HCT116 (cell line): ENCODE results near the gene MTUS2. TPM values are rescaled to one million over a fixed set of nuclear protein-coding genes. Genes with fewer than 3 reads are reported as not detected.

Source experiments
- ATAC-seq: fragments of 200-7000 bp; cut with Tn5 transposase; 2 replicates; pipeline ENCODE4 v1.9.1; 2020; ENCODE audit warnings: mild to moderate bottlenecking, moderate library complexity
- BruUV-seq: library from RNA; stranded (reverse); fragments of 400-500 nt; replicated peaks from 2 replicates; lab custom pipeline; 2021; lab: Mats Ljungman, UMichigan
- CTCF ChIA-PET: fragments of 300-600 bp; sonication (Branson Sonifier 250); formaldehyde crosslinking; loops from one replicate; lab custom pipeline; 2021; ENCODE audit warnings: antibody characterized with exemption; lab: Charles Lee
- POLR2A ChIA-PET: fragments of 300-600, 350-600 bp; sonication (Branson Sonifier 250); formaldehyde crosslinking; loops from one replicate; lab custom pipeline; 2021; ENCODE audit warnings: antibody characterized with exemption; lab: Charles Lee
- RAD21 ChIA-PET, 2 experiments: fragments of 300-600 bp; sonication (Branson Sonifier 250); formaldehyde crosslinking; loops; one replicate each; lab custom pipeline; 2023; ENCODE audit warnings: low total read pairs in 2 of 2; ENCODE audit not compliant: uncharacterized antibody in 2 of 2, unreplicated experiment in 2 of 2, low non-redundant PET in 1 of 2; lab: Charles Lee
- DNase-seq: peaks from one replicate; pipeline ENCODE4 v3.0.0-alpha.2; 2010; ENCODE audit warnings: low read depth, low spot score
- H2AFZ ChIP-seq: fragments of 200-600 bp; shearing (Covaris generic), sonication (generic); 2 replicates; pipeline ENCODE4 v1.6.1; 2017; ENCODE audit warnings: low read depth, mixed run types, mixed read lengths, antibody characterized with exemption, low read length; ENCODE audit not compliant: poor library complexity, severe bottlenecking
- H3K27ac ChIP-seq: 2 replicates; pipeline ENCODE4 v1.5.1; 2012; ENCODE audit warnings: low read depth, low read length
- H3K27me3 ChIP-seq: fragments of 200-600 bp; sonication (generic); 2 replicates; pipeline ENCODE4 v1.6.1; 2016; ENCODE audit warnings: mixed run types, low read length, mixed read lengths; ENCODE audit not compliant: insufficient read depth
- H3K36me3 ChIP-seq, 2 experiments: fragments of 200-500 bp in 1 of 2; fragments of 200-600 bp in 1 of 2; sonication (Bioruptor generic) in 1 of 2; sonication (generic) in 1 of 2; 2 replicates each; pipeline versions ENCODE4 v1.5.1 to v1.6.1; 2014 to 2016; ENCODE audit warnings: low read length in 2 of 2, inconsistent platforms in 1 of 2, mixed read lengths in 1 of 2, mixed run types in 1 of 2; ENCODE audit not compliant: insufficient read depth in 2 of 2, control insufficient read depth in 1 of 2
- H3K4me1 ChIP-seq, 2 experiments: fragments of 200-600 bp in 1 of 2; sonication (generic) in 1 of 2; 2 replicates each; pipeline versions ENCODE4 v1.5.1 to v1.6.1; 2012 to 2017; ENCODE audit warnings: low read length in 2 of 2, inconsistent platforms in 1 of 2, mild to moderate bottlenecking in 1 of 2, mixed read lengths in 1 of 2, mixed run types in 1 of 2, moderate library complexity in 1 of 2; ENCODE audit not compliant: insufficient read depth in 2 of 2, control insufficient read depth in 1 of 2
- H3K4me2 ChIP-seq: fragments of 200-600 bp; sonication (generic); 2 replicates; pipeline ENCODE4 v1.6.1; 2017; ENCODE audit warnings: mixed run types, low read length, mixed read lengths
- H3K4me3 ChIP-seq, 2 experiments: fragments of 200-600 bp in 1 of 2; sonication (generic) in 1 of 2; replicated peaks in 1 of 2; 2 replicates each; pipeline ENCODE4 v1.5.1; 2011 to 2016; ENCODE audit warnings: low read length in 2 of 2, control low read depth in 1 of 2, low read depth in 1 of 2, mild to moderate bottlenecking in 1 of 2, mixed read lengths in 1 of 2, mixed run types in 1 of 2
- H3K79me2 ChIP-seq: fragments of 200-600 bp; sonication (generic); 2 replicates; pipeline ENCODE4 v1.6.1; 2017; ENCODE audit warnings: mild to moderate bottlenecking, mixed run types, low read length, moderate library complexity, mixed read lengths; ENCODE audit not compliant: insufficient read depth
- H3K9ac ChIP-seq: fragments of 200-600 bp; sonication (generic); 2 replicates; pipeline ENCODE4 v1.6.1; 2016; ENCODE audit warnings: low read length, mixed read lengths
- H3K9me2 ChIP-seq: fragments of 200-600 bp; sonication (generic), shearing (Covaris generic); 2 replicates; pipeline ENCODE4 v1.6.1; 2017; ENCODE audit warnings: mixed run types, mild to moderate bottlenecking, moderate library complexity; ENCODE audit not compliant: insufficient read depth
- H3K9me3 ChIP-seq, 2 experiments: fragments of 200-500 bp in 1 of 2; fragments of 200-600 bp in 1 of 2; sonication (Bioruptor generic) in 1 of 2; sonication (generic) in 1 of 2; 2 replicates each; pipeline ENCODE4 v1.6.1; 2014 to 2017; ENCODE audit warnings: low read length in 2 of 2, mixed read lengths in 2 of 2, inconsistent platforms in 1 of 2, low read depth in 1 of 2, mild to moderate bottlenecking in 1 of 2, mixed run types in 1 of 2, moderate library complexity in 1 of 2; ENCODE audit not compliant: control insufficient read depth in 1 of 2, insufficient read depth in 1 of 2
- H4K20me1 ChIP-seq: fragments of 200-600 bp; sonication (generic), shearing (Covaris generic); 2 replicates; pipeline ENCODE4 v1.6.1; 2017; ENCODE audit warnings: mixed run types, mild to moderate bottlenecking, moderate library complexity; ENCODE audit not compliant: insufficient read depth
- CEBPB ChIP-seq: IDR thresholded peaks from 2 replicates; pipeline ENCODE4 v1.6.1; 2012; ENCODE audit warnings: low read depth
- EZH2phosphoT487 ChIP-seq: fragments of 200-600 bp; IDR thresholded peaks from 2 replicates; pipeline ENCODE4 v1.6.1; 2018; ENCODE audit warnings: antibody characterized with exemption, borderline replicate concordance
- JUND ChIP-seq: IDR thresholded peaks from 2 replicates; pipeline ENCODE4 v1.6.1; 2012
- POLR2AphosphoS5 ChIP-seq: IDR thresholded peaks from 2 replicates; pipeline ENCODE4 v1.6.1; 2011; ENCODE audit warnings: mild to moderate bottlenecking, low read depth, low read length, moderate library complexity
- RAD21 ChIP-seq: IDR thresholded peaks from 2 replicates; pipeline ENCODE4 v1.6.1; 2012; ENCODE audit warnings: low read depth, mild to moderate bottlenecking
- SP1 ChIP-seq: IDR thresholded peaks from 2 replicates; pipeline ENCODE4 v1.6.1; 2012; ENCODE audit warnings: low read depth
- SRF ChIP-seq: IDR thresholded peaks from 2 replicates; pipeline ENCODE4 v1.6.1; 2012; ENCODE audit warnings: low read depth
- TCF7L2 ChIP-seq: IDR thresholded peaks from 2 replicates; pipeline ENCODE4 v1.7.0; 2011; ENCODE audit warnings: borderline replicate concordance, inconsistent platforms; ENCODE audit not compliant: insufficient read depth, insufficient read length; ENCODE audit errors: extremely low read depth
- YY1 ChIP-seq: IDR thresholded peaks from 2 replicates; pipeline ENCODE4 v1.6.1; 2011; ENCODE audit warnings: low read length, low read depth, moderate library complexity, mild to moderate bottlenecking; ENCODE audit not compliant: insufficient replicate concordance; ENCODE audit errors: extremely low read depth
- ZFX ChIP-seq: fragments of 450-650 bp; IDR thresholded peaks from 2 replicates; pipeline ENCODE4 v1.6.1; 2017
- intact Hi-C: fragments of 100-400 bp; cut with micrococcal nuclease; formaldehyde crosslinking; loops from 2 replicates; pipeline ENCODE4 v1.10.0; 2022
- total RNA-seq: library from RNA; stranded (reverse); gene quantifications from one replicate; pipeline ENCODE4 v1.2.1, GENCODE V29; 2021; ENCODE audit not compliant: unreplicated experiment
- TF ChIP-seq, protein P1 (sequence below), 3 experiments: fragments of 200-600 bp in 1 of 3; sonication (generic) in 1 of 3; IDR thresholded peaks in 2 of 3; conservative IDR thresholded peaks in 1 of 3; 2 replicates each; pipeline ENCODE4 v1.5.1; 2012 to 2017; ENCODE audit warnings: low read depth in 2 of 3, low read length in 2 of 3, antibody characterized with exemption in 1 of 3, borderline replicate concordance in 1 of 3, control low read depth in 1 of 3, mild to moderate bottlenecking in 1 of 3, mixed read lengths in 1 of 3, mixed run types in 1 of 3, moderate library complexity in 1 of 3; ENCODE audit not compliant: insufficient read depth in 1 of 3
- TF ChIP-seq, protein P2 (sequence below): IDR thresholded peaks from 2 replicates; pipeline ENCODE4 v1.6.1; 2012; ENCODE audit warnings: low read depth
- TF ChIP-seq, protein P3 (sequence below): IDR thresholded peaks from 2 replicates; pipeline ENCODE4 v1.6.1; 2011; ENCODE audit warnings: mild to moderate bottlenecking, low read length, moderate library complexity; ENCODE audit not compliant: insufficient replicate concordance; ENCODE audit errors: extremely low read depth

MTUS2 gene
- total RNA-seq, 1 experiment from 2014 or later, result 0.02 TPM

DNA sequence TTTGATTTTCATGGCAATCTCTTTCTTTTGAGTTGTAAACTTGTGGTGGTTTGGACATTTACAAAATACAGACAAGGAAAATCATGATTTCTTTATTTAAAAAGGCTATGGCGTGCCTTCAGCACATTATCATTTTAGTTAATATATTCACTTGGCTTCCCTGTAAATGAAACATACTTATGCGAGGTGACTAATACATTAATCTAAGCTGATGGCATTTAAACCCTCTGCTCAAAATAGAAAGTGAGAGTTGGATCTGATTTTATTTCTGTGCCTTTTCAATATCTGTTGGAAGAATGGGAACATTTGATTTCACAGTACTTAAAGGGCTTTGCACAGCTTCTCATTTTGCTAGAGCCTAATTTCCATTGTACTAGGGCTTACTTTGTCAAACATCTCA lies 289.8 kb downstream of the MTUS2 start:
- Histone ChIP-seq H3K27ac (no peak overlapping the region), H3K9me3 (no peaks in the 10 kb centered on the region), H3K4me1 (no peaks in the 10 kb centered on the region), H3K4me2 (no peak overlapping the region), H3K79me2 (no peaks in the 10 kb centered on the region), H3K36me3 (no peaks in the 10 kb centered on the region), H3K27me3 (peaks cover 12% of the 10 kb centered on the region), H3K4me3 (no peak overlapping the region), H4K20me1 (no peaks in the 10 kb centered on the region), H2AFZ (no peak overlapping the region), H3K9ac (no peak overlapping the region), H3K9me2 (no peaks in the 10 kb centered on the region)
- no TSS peak for BruUV-seq
- ChIA-PET RAD21 (no interaction called here), CTCF (no interaction called here), POLR2A (no interaction called here)
- no peak for ATAC-seq
- no peak for DNase-seq
- no peak for TF ChIP-seq POLR2AphosphoS5
- no peak for TF ChIP-seq JUND
- intact Hi-C loops, result no loop called here

DNA sequence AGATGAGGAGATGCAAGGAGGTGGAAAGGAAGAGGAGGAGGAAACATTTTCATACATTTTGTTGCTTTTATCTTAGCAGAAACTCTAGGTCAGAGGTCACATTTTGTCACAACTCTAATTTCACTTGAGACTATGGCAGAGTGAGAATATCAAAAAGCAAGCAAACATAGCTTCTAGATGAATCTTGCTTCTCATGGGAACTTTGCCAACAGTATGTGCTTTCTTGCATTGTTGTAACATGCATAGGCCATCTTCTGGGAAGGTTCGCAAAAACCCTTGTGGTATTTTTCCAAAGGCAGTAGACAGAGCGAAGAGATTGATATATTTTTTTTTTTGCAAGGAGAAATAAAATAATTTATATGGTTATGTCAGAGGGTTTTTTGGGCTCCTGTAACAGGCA lies 291.3 kb downstream of the MTUS2 start:
- Histone ChIP-seq H3K4me1 (no peaks in the 10 kb centered on the region), H3K4me3 (no peak overlapping the region), H3K9me3 (no peaks in the 10 kb centered on the region), H3K9ac (no peak overlapping the region), H3K4me2 (no peak overlapping the region), H3K27ac (no peak overlapping the region), H3K9me2 (no peaks in the 10 kb centered on the region), H3K36me3 (no peaks in the 10 kb centered on the region), H3K27me3 (peaks cover 12% of the 10 kb centered on the region), H3K79me2 (no peaks in the 10 kb centered on the region), H4K20me1 (no peaks in the 10 kb centered on the region), H2AFZ (no peak overlapping the region)
- RAD21 ChIA-PET, result no interaction called here
- BruUV-seq, result no TSS peak
- DNase-seq (no peak), ATAC-seq (no peak)
- intact Hi-C loops, result no loop called here
- CTCF ChIA-PET, result no interaction called here
- POLR2A ChIA-PET, result no interaction called here
- TF ChIP-seq JUND, result no peak
- no peak for TF ChIP-seq YY1
- TF ChIP-seq, protein P1, sequence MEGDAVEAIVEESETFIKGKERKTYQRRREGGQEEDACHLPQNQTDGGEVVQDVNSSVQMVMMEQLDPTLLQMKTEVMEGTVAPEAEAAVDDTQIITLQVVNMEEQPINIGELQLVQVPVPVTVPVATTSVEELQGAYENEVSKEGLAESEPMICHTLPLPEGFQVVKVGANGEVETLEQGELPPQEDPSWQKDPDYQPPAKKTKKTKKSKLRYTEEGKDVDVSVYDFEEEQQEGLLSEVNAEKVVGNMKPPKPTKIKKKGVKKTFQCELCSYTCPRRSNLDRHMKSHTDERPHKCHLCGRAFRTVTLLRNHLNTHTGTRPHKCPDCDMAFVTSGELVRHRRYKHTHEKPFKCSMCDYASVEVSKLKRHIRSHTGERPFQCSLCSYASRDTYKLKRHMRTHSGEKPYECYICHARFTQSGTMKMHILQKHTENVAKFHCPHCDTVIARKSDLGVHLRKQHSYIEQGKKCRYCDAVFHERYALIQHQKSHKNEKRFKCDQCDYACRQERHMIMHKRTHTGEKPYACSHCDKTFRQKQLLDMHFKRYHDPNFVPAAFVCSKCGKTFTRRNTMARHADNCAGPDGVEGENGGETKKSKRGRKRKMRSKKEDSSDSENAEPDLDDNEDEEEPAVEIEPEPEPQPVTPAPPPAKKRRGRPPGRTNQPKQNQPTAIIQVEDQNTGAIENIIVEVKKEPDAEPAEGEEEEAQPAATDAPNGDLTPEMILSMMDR (IDR thresholded peaks at IDR 0.05 in 2 of 3, conservative IDR thresholded peaks at IDR 0.05 in 1 of 3; ENCODE audit: borderline replicate concordance in 1 of 3, insufficient read depth in 1 of 3, low read depth in 2 of 3, low read length in 2 of 3), result no peak
- TF ChIP-seq, protein P2, sequence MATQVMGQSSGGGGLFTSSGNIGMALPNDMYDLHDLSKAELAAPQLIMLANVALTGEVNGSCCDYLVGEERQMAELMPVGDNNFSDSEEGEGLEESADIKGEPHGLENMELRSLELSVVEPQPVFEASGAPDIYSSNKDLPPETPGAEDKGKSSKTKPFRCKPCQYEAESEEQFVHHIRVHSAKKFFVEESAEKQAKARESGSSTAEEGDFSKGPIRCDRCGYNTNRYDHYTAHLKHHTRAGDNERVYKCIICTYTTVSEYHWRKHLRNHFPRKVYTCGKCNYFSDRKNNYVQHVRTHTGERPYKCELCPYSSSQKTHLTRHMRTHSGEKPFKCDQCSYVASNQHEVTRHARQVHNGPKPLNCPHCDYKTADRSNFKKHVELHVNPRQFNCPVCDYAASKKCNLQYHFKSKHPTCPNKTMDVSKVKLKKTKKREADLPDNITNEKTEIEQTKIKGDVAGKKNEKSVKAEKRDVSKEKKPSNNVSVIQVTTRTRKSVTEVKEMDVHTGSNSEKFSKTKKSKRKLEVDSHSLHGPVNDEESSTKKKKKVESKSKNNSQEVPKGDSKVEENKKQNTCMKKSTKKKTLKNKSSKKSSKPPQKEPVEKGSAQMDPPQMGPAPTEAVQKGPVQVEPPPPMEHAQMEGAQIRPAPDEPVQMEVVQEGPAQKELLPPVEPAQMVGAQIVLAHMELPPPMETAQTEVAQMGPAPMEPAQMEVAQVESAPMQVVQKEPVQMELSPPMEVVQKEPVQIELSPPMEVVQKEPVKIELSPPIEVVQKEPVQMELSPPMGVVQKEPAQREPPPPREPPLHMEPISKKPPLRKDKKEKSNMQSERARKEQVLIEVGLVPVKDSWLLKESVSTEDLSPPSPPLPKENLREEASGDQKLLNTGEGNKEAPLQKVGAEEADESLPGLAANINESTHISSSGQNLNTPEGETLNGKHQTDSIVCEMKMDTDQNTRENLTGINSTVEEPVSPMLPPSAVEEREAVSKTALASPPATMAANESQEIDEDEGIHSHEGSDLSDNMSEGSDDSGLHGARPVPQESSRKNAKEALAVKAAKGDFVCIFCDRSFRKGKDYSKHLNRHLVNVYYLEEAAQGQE, result no peak
- TF ChIP-seq CEBPB, result no peak
- TF ChIP-seq TCF7L2, result no peak
- TF ChIP-seq, protein P3, sequence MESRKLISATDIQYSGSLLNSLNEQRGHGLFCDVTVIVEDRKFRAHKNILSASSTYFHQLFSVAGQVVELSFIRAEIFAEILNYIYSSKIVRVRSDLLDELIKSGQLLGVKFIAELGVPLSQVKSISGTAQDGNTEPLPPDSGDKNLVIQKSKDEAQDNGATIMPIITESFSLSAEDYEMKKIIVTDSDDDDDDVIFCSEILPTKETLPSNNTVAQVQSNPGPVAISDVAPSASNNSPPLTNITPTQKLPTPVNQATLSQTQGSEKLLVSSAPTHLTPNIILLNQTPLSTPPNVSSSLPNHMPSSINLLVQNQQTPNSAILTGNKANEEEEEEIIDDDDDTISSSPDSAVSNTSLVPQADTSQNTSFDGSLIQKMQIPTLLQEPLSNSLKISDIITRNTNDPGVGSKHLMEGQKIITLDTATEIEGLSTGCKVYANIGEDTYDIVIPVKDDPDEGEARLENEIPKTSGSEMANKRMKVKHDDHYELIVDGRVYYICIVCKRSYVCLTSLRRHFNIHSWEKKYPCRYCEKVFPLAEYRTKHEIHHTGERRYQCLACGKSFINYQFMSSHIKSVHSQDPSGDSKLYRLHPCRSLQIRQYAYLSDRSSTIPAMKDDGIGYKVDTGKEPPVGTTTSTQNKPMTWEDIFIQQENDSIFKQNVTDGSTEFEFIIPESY, result no peak
- TF ChIP-seq SRF, result no peak
- TF ChIP-seq EZH2phosphoT487, result no peak
- TF ChIP-seq RAD21, result no peak
- TF ChIP-seq SP1, result no peak
- TF ChIP-seq ZFX, result no peak
- TF ChIP-seq POLR2AphosphoS5, result no peak
